PC-9 (cell line): ENCODE results near the gene CA12. TPM values are rescaled to one million over a fixed set of nuclear protein-coding genes. Genes with fewer than 3 reads are reported as not detected.

Source experiments
- BruUV-seq: library from RNA; stranded (reverse); fragments of 400-500 nt; replicated peaks from 2 replicates; lab custom pipeline; 2021; lab: Mats Ljungman, UMichigan
- CTCF ChIA-PET: fragments of 300-600 bp; sonication (Branson Sonifier 250); formaldehyde crosslinking; loops from one replicate; lab custom pipeline; 2022; ENCODE audit warnings: antibody characterized with exemption; lab: Charles Lee
- POLR2A ChIA-PET: fragments of 300-600 bp; sonication (Branson Sonifier 250); formaldehyde crosslinking; loops from one replicate; lab custom pipeline; 2022; ENCODE audit warnings: antibody characterized with exemption; ENCODE audit not compliant: unreplicated experiment; lab: Charles Lee
- DNase-seq, 2 experiments: peaks; one replicate each; pipeline versions ENCODE4 v3.0.0 to v3.0.0-alpha.2; 2015 to 2022; ENCODE audit warnings: mixed read lengths in 1 of 2
- H2AFZ ChIP-seq: fragments of 200-600 bp; sonication (generic); 2 replicates; pipeline ENCODE4 v1.8.1; 2017; ENCODE audit warnings: antibody characterized with exemption
- H3F3A ChIP-seq: fragments of 200-600 bp; sonication (generic); 2 replicates; pipeline ENCODE4 v1.8.1; 2017; ENCODE audit warnings: antibody characterized with exemption, mild to moderate bottlenecking, low read depth; ENCODE audit not compliant: insufficient read depth
- H3K27ac ChIP-seq: fragments of 200-600 bp; sonication (generic); 2 replicates; pipeline ENCODE4 v1.6.1; 2016; ENCODE audit warnings: mixed run types
- H3K27me3 ChIP-seq: fragments of 200-600 bp; sonication (generic); 2 replicates; pipeline ENCODE4 v1.6.1; 2016; ENCODE audit warnings: low read depth, mixed run types; ENCODE audit not compliant: insufficient read depth
- H3K36me3 ChIP-seq: fragments of 200-600 bp; sonication (generic); 2 replicates; pipeline ENCODE4 v1.6.1; 2016; ENCODE audit warnings: low read depth, mixed run types
- H3K4me1 ChIP-seq: fragments of 200-600 bp; sonication (generic); replicated peaks from 2 replicates; pipeline ENCODE4 v1.6.1; 2016; ENCODE audit warnings: mixed run types; ENCODE audit not compliant: insufficient read depth
- H3K4me2 ChIP-seq: fragments of 200-600 bp; sonication (generic); 2 replicates; pipeline ENCODE4 v1.6.1; 2017; ENCODE audit warnings: mixed run types
- H3K4me3 ChIP-seq: fragments of 200-600 bp; sonication (generic); 2 replicates; pipeline ENCODE4 v1.6.1; 2016; ENCODE audit warnings: mixed run types
- H3K79me2 ChIP-seq: fragments of 200-600 bp; sonication (generic); 2 replicates; pipeline ENCODE4 v1.6.1; 2017; ENCODE audit warnings: low read depth, mixed run types
- H3K9me2 ChIP-seq: fragments of 200-600 bp; sonication (generic); 2 replicates; pipeline ENCODE4 v1.8.1; 2017; ENCODE audit warnings: mild to moderate bottlenecking; ENCODE audit not compliant: insufficient read depth
- H3K9me3 ChIP-seq: fragments of 200-600 bp; sonication (generic); 2 replicates; pipeline ENCODE4 v1.8.1; 2016; ENCODE audit warnings: low read depth; ENCODE audit not compliant: insufficient read depth
- H4K20me1 ChIP-seq: fragments of 200-600 bp; sonication (generic); 2 replicates; pipeline ENCODE4 v1.8.1; 2017; ENCODE audit not compliant: insufficient read depth
- EZH2 ChIP-seq: fragments of 200-600 bp; sonication (generic); IDR thresholded peaks from 2 replicates; pipeline ENCODE4 v1.8.0; 2017; ENCODE audit warnings: antibody characterized with exemption, low read depth
- intact Hi-C: fragments of 100-400 bp; cut with micrococcal nuclease; formaldehyde crosslinking; loops from one replicate; pipeline ENCODE4 v1.10.0; 2022; ENCODE audit not compliant: unreplicated experiment
- total RNA-seq: library from RNA; stranded (reverse); gene quantifications from 2 replicates; pipeline ENCODE4 v1.2.3, GENCODE V29; 2021
- TF ChIP-seq, protein P1 (sequence below): fragments of 200-600 bp; sonication (generic); conservative IDR thresholded peaks from 2 replicates; pipeline ENCODE4 v1.6.1; 2017; ENCODE audit warnings: mixed run types, antibody characterized with exemption, mild to moderate bottlenecking, moderate library complexity

CA12 gene
- total RNA-seq, 1 experiment from 2014 or later = 4.6 TPM

DNA sequence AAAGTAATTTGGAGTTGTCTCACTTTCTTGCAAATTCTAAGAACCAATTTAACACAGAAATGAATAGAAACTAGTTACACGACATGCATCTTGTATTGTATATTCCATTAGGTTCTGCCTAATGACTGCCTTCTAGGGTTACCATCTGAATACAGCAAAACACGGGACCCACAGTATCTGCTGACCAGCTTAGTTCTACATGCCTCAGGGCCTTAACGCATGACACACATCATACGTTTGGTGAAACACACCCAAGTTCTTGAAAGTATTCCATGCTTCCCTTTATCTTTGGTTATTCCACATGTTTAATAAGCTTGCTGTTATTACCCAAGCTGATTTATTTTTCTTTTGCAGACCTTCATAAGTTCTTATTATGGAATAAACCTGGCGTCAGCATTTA lies 76.4 kb downstream of the CA12 start:
- H3K79me2 ChIP-seq = no peaks in the 10 kb centered on the region
- H3K4me1 ChIP-seq = no peaks in the 10 kb centered on the region
- no peaks in the 10 kb centered on the region for H3K36me3 ChIP-seq
- TF ChIP-seq EZH2 = no peak
- TF ChIP-seq, protein P1, sequence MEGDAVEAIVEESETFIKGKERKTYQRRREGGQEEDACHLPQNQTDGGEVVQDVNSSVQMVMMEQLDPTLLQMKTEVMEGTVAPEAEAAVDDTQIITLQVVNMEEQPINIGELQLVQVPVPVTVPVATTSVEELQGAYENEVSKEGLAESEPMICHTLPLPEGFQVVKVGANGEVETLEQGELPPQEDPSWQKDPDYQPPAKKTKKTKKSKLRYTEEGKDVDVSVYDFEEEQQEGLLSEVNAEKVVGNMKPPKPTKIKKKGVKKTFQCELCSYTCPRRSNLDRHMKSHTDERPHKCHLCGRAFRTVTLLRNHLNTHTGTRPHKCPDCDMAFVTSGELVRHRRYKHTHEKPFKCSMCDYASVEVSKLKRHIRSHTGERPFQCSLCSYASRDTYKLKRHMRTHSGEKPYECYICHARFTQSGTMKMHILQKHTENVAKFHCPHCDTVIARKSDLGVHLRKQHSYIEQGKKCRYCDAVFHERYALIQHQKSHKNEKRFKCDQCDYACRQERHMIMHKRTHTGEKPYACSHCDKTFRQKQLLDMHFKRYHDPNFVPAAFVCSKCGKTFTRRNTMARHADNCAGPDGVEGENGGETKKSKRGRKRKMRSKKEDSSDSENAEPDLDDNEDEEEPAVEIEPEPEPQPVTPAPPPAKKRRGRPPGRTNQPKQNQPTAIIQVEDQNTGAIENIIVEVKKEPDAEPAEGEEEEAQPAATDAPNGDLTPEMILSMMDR = no peak
- H3K9me2 ChIP-seq = no peaks in the 10 kb centered on the region
- no peaks in the 10 kb centered on the region for H4K20me1 ChIP-seq
- H3K27ac ChIP-seq = no peak overlapping the region
- CTCF ChIA-PET = no interaction called here
- no peaks in the 10 kb centered on the region for H3K9me3 ChIP-seq
- intact Hi-C loops = no loop called here
- no peak overlapping the region for H3K4me3 ChIP-seq
- no peaks in the 10 kb centered on the region for H3K27me3 ChIP-seq
- no peak overlapping the region for H2AFZ ChIP-seq
- POLR2A ChIA-PET = interaction anchor here (0.5 kb wide), 1 partner anchor 244 kb away, joined by 3 read pairs; no protein-coding TSS in a partner anchor
- no peaks in the 10 kb centered on the region for H3F3A ChIP-seq
- no TSS peak for BruUV-seq
- DNase-seq = no peak
- no peak overlapping the region for H3K4me2 ChIP-seq

DNA sequence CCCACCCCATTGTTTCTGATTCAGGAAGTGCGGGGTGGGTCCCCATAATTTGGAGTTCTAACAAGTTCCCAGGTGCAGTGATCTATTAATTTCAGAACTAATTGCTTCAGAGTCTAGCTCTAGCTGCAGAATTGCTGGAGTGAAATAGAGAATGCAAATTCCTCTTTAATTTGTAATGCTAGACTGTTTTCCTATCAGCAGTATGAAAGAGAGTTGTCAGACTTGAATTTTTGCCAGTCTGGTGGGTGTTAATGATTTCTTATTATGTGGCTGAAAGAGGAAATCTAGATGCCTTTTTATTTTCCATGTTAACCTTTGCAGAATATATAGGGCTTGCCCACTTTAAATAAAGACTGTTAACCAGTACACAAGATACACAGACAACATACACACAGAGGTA lies 80.6 kb downstream of the CA12 start:
- H3K27ac ChIP-seq = no peak overlapping the region
- BruUV-seq = no TSS peak
- H3K36me3 ChIP-seq = no peaks in the 10 kb centered on the region
- no peaks in the 10 kb centered on the region for H3K79me2 ChIP-seq
- H3K4me2 ChIP-seq = no peak overlapping the region
- H4K20me1 ChIP-seq = no peaks in the 10 kb centered on the region
- H3K9me3 ChIP-seq = no peaks in the 10 kb centered on the region
- H3K9me2 ChIP-seq = no peaks in the 10 kb centered on the region
- no peak for TF ChIP-seq EZH2
- TF ChIP-seq, protein P1 = no peak
- H3K4me3 ChIP-seq = no peak overlapping the region
- intact Hi-C loops = no loop called here
- DNase-seq = no peak
- no peaks in the 10 kb centered on the region for H3K4me1 ChIP-seq
- ChIA-PET POLR2A (no interaction called here), CTCF (no interaction called here)
- no peak overlapping the region for H2AFZ ChIP-seq
- no peaks in the 10 kb centered on the region for H3F3A ChIP-seq
- H3K27me3 ChIP-seq = no peaks in the 10 kb centered on the region

DNA sequence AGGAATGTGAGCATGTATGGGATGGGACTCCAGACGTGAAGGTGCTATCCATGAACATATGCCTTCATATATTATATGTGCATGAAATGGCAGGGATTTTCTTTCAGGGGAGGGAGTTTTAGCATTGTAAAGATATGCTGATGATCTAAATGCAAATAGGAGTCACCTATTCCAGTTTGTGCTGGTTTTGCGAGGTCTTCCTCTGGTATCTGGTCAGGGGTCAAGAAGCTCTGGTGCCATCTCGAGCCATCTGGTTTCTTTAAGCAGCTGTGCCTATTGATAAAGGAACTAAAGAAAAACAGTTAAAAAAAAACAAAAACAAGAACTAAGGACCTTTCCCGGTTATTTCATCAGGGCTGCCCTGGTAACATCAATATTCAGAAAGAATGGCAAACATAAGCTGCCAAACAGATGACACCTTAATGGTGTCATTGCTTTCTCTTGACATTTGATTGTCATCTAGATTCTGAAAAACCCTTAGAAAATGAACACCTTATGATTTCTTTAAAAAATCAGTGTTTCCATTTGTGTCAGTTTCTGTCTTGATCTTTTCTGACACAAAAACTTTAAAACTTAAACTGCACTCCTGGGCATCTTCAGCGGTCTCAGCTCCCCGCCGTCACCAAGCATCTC lies 81.6 kb downstream of the CA12 start:
- Histone ChIP-seq H2AFZ (no peak overlapping the region), H3K9me3 (no peaks in the 10 kb centered on the region), H3K4me2 (no peak overlapping the region), H3K36me3 (no peaks in the 10 kb centered on the region), H4K20me1 (no peaks in the 10 kb centered on the region), H3F3A (no peaks in the 10 kb centered on the region), H3K27me3 (no peaks in the 10 kb centered on the region), H3K4me1 (no peaks in the 10 kb centered on the region), H3K79me2 (no peaks in the 10 kb centered on the region), H3K27ac (no peak overlapping the region), H3K4me3 (no peak overlapping the region), H3K9me2 (no peaks in the 10 kb centered on the region)
- intact Hi-C loops = no loop called here
- BruUV-seq = no TSS peak
- no peak for TF ChIP-seq EZH2
- TF ChIP-seq, protein P1 = no peak
- ChIA-PET POLR2A (interaction anchor here (0.7 to 0.9 kb wide), 2 partner anchors 12 to 692 kb away, joined by 3 to 4 read pairs; no protein-coding TSS in a partner anchor), CTCF (no interaction called here)
- no peak for DNase-seq
